ENCODE measurements around the gene VSTM2B.
A peak's percentile ranks its signal among the peaks of the same experiment; 100 is the strongest.

The VSTM2B gene

GRCh38 chr19:29605653-29606419 is 80.0 kb downstream of the VSTM2B start, which contains the start of gene POP4:
Gene POP4 (plus strand): TSS chr19:29606283. CDS start chr19:29606319, 36 bp downstream.
- peak; percentile 62 for DNase-seq

- DNase-seq, result no peak
These were observed 80.6 kb downstream of the VSTM2B start for GRCh38 chr19:29606420-29606747.

- DNase-seq, result no peak
These were observed 83.8 kb downstream of the VSTM2B start for GRCh38 chr19:29609636-29610035.

GRCh38 chr19:29610213-29610573 is 84.4 kb downstream of the VSTM2B start:
- no peak for DNase-seq

- no peak for DNase-seq
These were observed 84.9 kb downstream of the VSTM2B start for GRCh38 chr19:29610574-29611271.

GRCh38 chr19:29612121-29612520 is 86.3 kb downstream of the VSTM2B start:
- DNase-seq, result no peak

GRCh38 chr19:29612801-29613595 is 87.2 kb downstream of the VSTM2B start:
- DNase-seq, result no peak

GRCh38 chr19:29614046-29614445 is 88.3 kb downstream of the VSTM2B start:
- DNase-seq, result no peak
